Omental fat pad (tissue), 4 donors: ENCODE results near the gene MYLK. TPM values are rescaled to one million over a fixed set of nuclear protein-coding genes. Genes with fewer than 3 reads are reported as not detected.

Source experiments
- ATAC-seq: fragments of 150-250 bp; one replicate; pipeline ENCODE4 v1.9.1; 2016; ENCODE audit warnings: mild to moderate bottlenecking, moderate library complexity; ENCODE audit not compliant: low FRiP score
- DNase-seq: peaks from one replicate; pipeline ENCODE4 v3.0.0-alpha.2; 2019; ENCODE audit warnings: low spot score
- CTCF ChIP-seq, 3 donors: fragments of 450-650 bp; IDR thresholded peaks; one replicate each; pipeline ENCODE4 v1.5.1; 2016 to 2017; ENCODE audit warnings: antibody characterized with exemption in 3 of 3, mild to moderate bottlenecking in 3 of 3, moderate library complexity in 2 of 3
- total RNA-seq, 4 donors: library from RNA; depleted of rRNA; stranded (reverse); fragments of >200 nt; gene quantifications; one replicate each; pipeline ENCODE4 v1.1.0, GENCODE V29; 2016

The MYLK gene
- total RNA-seq, 4 donors from 2014 or later = 26.8 to 188 (median 56.9) TPM

GRCh38 chr3:123790254-123791072 is 93.7 kb downstream of the MYLK start:
- no peak for DNase-seq
- peak; percentile 44 for ATAC-seq

GRCh38 chr3:123789760-123790159 is 94.4 kb downstream of the MYLK start:
- no peak for DNase-seq
- no peak for TF ChIP-seq CTCF (IDR thresholded peaks at IDR 0.05)
- ATAC-seq = no peak

More at GRCh38 chr3:123790254-123791072, 93.7 kb downstream of the MYLK start:
- no peak for TF ChIP-seq CTCF (IDR thresholded peaks at IDR 0.05)

- no peak for TF ChIP-seq CTCF (IDR thresholded peaks at IDR 0.05)
- ATAC-seq = no peak
- DNase-seq = no peak
Measured at GRCh38 chr3:123789160-123789559, 95.0 kb downstream of the MYLK start.

- DNase-seq (no peak), ATAC-seq (no peak)
- no peak for TF ChIP-seq CTCF (IDR thresholded peaks at IDR 0.05)
Measured at GRCh38 chr3:123788710-123789109, 95.4 kb downstream of the MYLK start.

GRCh38 chr3:123787133-123787532 is 97.0 kb downstream of the MYLK start:
- no peak for TF ChIP-seq CTCF (IDR thresholded peaks at IDR 0.05)
- DNase-seq (no peak), ATAC-seq (no peak)

GRCh38 chr3:123785602-123786001 is 98.5 kb downstream of the MYLK start:
- TF ChIP-seq CTCF (IDR thresholded peaks at IDR 0.05) = no peak
- DNase-seq = no peak
- no peak for ATAC-seq

GRCh38 chr3:123783811-123784210 is 100.3 kb downstream of the MYLK start:
- TF ChIP-seq CTCF (IDR thresholded peaks at IDR 0.05) = no peak
- ATAC-seq = no peak
- DNase-seq = no peak
